Measurements from ENCODE around the gene ASTL. TPM values are rescaled to one million over a fixed set of nuclear protein-coding genes. Genes with fewer than 3 reads are reported as not detected.

ASTL gene
- total RNA-seq, 1 donor from 2014 or later = not detected

DNA sequence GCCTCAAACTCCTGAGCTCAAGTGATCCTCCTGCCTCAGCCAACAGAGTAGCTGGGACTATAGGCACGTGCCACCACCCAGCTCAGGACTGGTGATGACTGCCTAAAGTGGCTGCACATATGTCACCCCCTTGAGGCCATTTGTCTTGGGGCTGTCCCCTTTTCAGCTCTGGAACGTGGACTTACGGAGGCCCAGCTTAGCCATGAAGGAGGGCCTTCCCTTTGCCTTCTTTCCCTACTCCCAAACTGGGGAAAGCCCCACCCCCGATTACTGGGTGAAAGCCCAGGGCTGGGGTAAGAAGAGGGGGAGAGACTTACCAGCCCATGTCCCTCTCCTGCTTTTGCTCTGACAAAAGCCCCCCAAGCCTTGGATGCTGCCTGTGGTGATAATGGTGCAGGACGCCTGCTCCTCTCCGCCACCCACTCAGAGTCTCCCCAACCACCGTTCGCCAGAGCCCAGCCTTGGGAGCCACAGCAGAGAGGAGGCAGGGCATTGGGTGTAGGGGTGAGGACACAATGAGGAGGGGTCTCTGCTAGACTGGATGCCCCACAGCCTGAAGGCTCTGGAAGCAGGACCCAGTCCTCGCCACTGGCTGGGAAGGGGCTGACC is 9.4 kb upstream of the ASTL start:
- no peaks in the 10 kb centered on the region for H3K36me3 Mint-ChIP-seq
- Histone ChIP-seq H3K79me2 (ENCODE audit: low read depth) (no peaks in the 10 kb centered on the region), H4K20me1 (ENCODE audit: low read depth) (no peaks in the 10 kb centered on the region), H3K36me3 (no peaks in the 10 kb centered on the region), H3K9me3 (ENCODE audit: low read depth) (no peaks in the 10 kb centered on the region), H3K4me2 (no peak overlapping the region), H2AFZ (replicated peaks) (no peak overlapping the region), H3K9ac (no peak overlapping the region), H3K4me3 (no peak overlapping the region), H3K27ac (no peak overlapping the region), H3K4me1 (peaks cover 24% of the 10 kb centered on the region), H3K27me3 (peaks cover 39% of the 10 kb centered on the region), H3F3A (ENCODE audit: low read depth) (peaks cover 6% of the 10 kb centered on the region)
- DNase-seq (ENCODE audit: low spot score) = no peak
- TF ChIP-seq EZH2phosphoT487 (IDR thresholded peaks at IDR 0.05) (no peak), EZH2 (IDR thresholded peaks at IDR 0.05) (no peak)
- TF ChIP-seq, protein P1, sequence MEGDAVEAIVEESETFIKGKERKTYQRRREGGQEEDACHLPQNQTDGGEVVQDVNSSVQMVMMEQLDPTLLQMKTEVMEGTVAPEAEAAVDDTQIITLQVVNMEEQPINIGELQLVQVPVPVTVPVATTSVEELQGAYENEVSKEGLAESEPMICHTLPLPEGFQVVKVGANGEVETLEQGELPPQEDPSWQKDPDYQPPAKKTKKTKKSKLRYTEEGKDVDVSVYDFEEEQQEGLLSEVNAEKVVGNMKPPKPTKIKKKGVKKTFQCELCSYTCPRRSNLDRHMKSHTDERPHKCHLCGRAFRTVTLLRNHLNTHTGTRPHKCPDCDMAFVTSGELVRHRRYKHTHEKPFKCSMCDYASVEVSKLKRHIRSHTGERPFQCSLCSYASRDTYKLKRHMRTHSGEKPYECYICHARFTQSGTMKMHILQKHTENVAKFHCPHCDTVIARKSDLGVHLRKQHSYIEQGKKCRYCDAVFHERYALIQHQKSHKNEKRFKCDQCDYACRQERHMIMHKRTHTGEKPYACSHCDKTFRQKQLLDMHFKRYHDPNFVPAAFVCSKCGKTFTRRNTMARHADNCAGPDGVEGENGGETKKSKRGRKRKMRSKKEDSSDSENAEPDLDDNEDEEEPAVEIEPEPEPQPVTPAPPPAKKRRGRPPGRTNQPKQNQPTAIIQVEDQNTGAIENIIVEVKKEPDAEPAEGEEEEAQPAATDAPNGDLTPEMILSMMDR (IDR thresholded peaks at IDR 0.05) = no peak
- peaks cover 19% of the 10 kb centered on the region for H3K27me3 Mint-ChIP-seq (ENCODE audit: insufficient read depth, low read depth)
- H3K4me1 Mint-ChIP-seq = peaks cover 33% of the 10 kb centered on the region
- H3K4me3 Mint-ChIP-seq = no peak overlapping the region
- H3K27ac Mint-ChIP-seq = no peak overlapping the region
- H3K9me3 Mint-ChIP-seq = no peaks in the 10 kb centered on the region

DNA sequence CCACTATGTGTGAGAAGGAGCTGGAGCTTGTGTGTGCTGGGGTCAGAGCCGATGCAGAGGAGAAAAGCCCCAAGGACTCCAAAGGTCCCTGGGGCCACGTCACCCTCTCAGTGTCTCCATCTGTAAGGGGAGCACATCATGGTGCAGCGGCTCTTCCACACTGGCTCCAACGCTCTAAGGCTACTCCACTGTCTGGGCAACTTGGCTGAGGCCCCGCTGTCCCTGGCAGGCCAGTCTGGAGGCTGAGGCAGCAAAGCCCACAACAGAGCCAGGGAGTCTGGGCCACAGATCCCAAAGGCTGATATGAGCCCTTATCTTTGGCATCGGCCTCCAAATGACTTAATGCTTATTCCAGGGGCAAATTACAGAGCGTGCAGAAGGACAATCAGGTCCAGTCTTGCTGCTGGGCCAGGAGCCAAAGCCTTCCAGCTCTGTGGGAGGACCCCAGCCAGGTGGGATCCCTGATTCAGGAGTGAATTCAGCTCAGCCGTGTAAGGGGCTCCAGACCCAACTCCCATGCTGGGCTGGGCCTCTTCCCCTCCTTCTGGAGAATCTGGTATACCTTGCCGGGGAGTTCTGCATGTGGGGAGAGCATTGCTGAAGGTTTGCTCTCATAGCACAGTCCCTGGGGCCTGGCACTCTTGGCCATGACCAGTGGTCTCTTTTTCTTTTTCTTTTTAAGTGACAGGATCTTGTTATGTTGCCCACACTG is 8.7 kb upstream of the ASTL start:
- Histone ChIP-seq H3K27me3 (peaks cover 39% of the 10 kb centered on the region), H3F3A (ENCODE audit: low read depth) (peaks cover 4% of the 10 kb centered on the region), H3K27ac (no peak overlapping the region), H3K4me3 (no peak overlapping the region), H4K20me1 (ENCODE audit: low read depth) (no peaks in the 10 kb centered on the region), H3K9ac (no peak overlapping the region), H3K9me3 (ENCODE audit: low read depth) (no peaks in the 10 kb centered on the region), H3K36me3 (no peaks in the 10 kb centered on the region), H3K4me1 (peaks cover 18% of the 10 kb centered on the region), H3K4me2 (no peak overlapping the region), H2AFZ (replicated peaks) (no peak overlapping the region), H3K79me2 (ENCODE audit: low read depth) (no peaks in the 10 kb centered on the region)
- peaks cover 19% of the 10 kb centered on the region for H3K27me3 Mint-ChIP-seq (ENCODE audit: insufficient read depth, low read depth)
- H3K4me3 Mint-ChIP-seq = no peak overlapping the region
- DNase-seq (ENCODE audit: low spot score) = no peak
- no peak for TF ChIP-seq EZH2 (IDR thresholded peaks at IDR 0.05)
- TF ChIP-seq, protein P1 (IDR thresholded peaks at IDR 0.05) = no peak
- no peaks in the 10 kb centered on the region for H3K36me3 Mint-ChIP-seq
- H3K27ac Mint-ChIP-seq = no peak overlapping the region
- H3K9me3 Mint-ChIP-seq = no peaks in the 10 kb centered on the region
- H3K4me1 Mint-ChIP-seq = peaks cover 26% of the 10 kb centered on the region

DNA sequence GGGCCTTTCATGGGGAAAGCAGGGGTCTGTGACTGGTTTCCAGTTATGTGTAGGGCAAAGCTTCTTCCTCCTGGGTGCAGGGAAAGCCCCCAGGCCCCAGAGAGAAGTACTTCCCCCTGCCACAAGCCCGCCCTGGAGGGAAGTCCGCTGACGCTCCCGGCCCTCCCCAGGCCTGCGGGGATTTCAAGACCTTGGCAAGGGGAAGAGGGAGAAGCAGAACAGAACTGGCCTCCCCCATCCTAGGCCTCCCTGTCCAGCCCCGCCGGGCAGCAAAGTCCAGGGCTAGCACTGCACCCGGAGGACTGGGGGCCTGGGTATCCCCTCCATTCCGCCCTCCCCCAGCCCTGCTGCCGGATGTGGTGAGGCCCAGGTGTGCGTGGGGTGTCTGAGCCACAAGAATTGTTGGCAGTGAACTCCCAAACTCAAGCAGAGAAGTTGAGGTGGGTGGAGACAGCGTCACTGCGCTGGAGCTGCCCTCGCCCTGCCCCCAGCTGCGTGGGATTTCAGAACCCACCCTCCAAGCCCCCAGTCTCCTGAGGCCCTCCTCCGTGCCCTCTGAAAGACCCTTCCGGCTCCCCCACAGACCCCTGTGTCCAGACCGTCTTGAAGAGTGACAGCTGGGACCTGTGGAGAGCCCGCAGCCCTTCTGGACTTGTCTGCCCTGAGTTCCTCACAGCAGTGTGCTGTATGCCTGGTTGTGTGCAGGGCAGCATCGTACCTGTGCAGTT is 8.0 kb upstream of the ASTL start:
- no peak for DNase-seq (ENCODE audit: low spot score)

More for the DNA sequence above, 8.0 kb upstream of the ASTL start:
- no peak overlapping the region for H2AFZ ChIP-seq (replicated peaks)
- H3K4me3 ChIP-seq = no peak overlapping the region
- no peaks in the 10 kb centered on the region for H3K79me2 ChIP-seq (ENCODE audit: low read depth)
- no peaks in the 10 kb centered on the region for H4K20me1 ChIP-seq (ENCODE audit: low read depth)
- H3K36me3 ChIP-seq = no peaks in the 10 kb centered on the region
- H3K27me3 ChIP-seq = peaks cover 39% of the 10 kb centered on the region
- Mint-ChIP-seq H3K27me3 (ENCODE audit: insufficient read depth, low read depth) (peaks cover 19% of the 10 kb centered on the region), H3K9me3 (no peaks in the 10 kb centered on the region), H3K4me3 (no peak overlapping the region), H3K36me3 (no peaks in the 10 kb centered on the region), H3K4me1 (peaks cover 20% of the 10 kb centered on the region), H3K27ac (no peak overlapping the region)
- TF ChIP-seq EZH2 (IDR thresholded peaks at IDR 0.05) = no peak
- TF ChIP-seq, protein P1 (IDR thresholded peaks at IDR 0.05) = no peak
- no peak for TF ChIP-seq EZH2phosphoT487 (IDR thresholded peaks at IDR 0.05)
- peaks cover 15% of the 10 kb centered on the region for H3K4me1 ChIP-seq
- H3K27ac ChIP-seq = no peak overlapping the region
- H3K9me3 ChIP-seq (ENCODE audit: low read depth) = no peaks in the 10 kb centered on the region
- no peak overlapping the region for H3K9ac ChIP-seq
- no peak overlapping the region for H3K4me2 ChIP-seq
- no peaks in the 10 kb centered on the region for H3F3A ChIP-seq (ENCODE audit: low read depth)

Measured in neural progenitor cell (in vitro differentiated cells).